Measurements from ENCODE around the gene NFU1. TPM values are rescaled to one million over a fixed set of nuclear protein-coding genes. Genes with fewer than 3 reads are reported as not detected.

NFU1 gene
- total and polyA plus RNA-seq, 2 of the 4 experiments (the other 2 are of a cell fraction): 24.0 to 32.4 TPM

DNA sequence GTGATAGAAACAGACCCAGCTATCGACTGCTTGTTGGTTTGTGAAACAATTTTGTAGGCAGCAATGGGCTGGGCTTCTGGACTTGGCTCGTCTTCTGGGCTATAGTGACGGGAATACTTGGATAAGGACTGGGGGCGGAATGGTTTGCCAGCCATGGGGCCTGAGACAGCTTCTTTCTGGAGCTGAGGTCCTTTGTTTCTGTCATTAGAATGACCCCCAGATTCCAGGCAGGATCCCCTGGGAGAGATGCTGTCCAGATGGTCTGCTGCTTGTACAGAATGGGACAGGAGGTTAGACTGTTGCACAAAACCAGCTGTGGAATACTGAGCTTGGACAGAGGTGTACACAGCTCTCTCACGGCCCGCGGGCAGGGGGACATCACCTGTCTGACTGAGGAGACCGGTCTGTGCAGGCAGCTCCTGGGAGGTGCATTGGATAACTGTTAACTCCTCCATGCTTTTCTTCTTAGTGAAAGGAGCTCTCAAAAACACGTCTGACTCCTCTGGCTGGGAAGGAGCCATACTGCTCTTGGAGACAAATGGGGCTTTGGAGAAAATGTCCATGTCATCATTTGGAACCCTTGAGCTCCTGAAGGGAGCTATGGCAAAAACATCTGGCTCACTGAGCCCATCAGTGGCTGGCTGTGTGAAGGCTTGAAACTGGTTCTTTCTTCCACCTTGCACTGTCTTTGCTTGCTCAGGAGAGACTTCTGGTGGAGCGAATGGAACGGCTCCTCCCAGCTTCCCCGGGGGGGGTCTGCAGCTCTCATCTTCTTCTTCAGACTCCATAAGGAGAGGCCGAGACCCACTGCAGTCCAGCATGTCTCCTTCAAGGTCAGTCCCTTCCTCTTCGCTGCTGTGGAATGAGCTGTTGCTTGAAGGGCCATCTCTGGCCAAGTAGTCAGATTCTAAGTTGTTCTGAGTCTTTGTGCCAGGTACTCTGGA lies 28.6 kb upstream of the NFU1 start:
- Histone ChIP-seq H4K20me1 (ENCODE audit: insufficient read depth, low read length) (no peaks in the 10 kb centered on the region; the same call in 1 of the 2 replicates), H3K4me1 (ENCODE audit: control insufficient read depth, insufficient read depth, low read length) (no peaks in the 10 kb centered on the region), H2BK120ac (ENCODE audit: low read depth, low read length) (no peak overlapping the region), H3K4ac (ENCODE audit: low read depth, low read length) (no peak overlapping the region), H3K27me3 (ENCODE audit: control insufficient read depth, insufficient read depth, low read length) (no peaks in the 10 kb centered on the region), H3K4me3 (ENCODE audit: insufficient read depth, low read depth, low read length) (no peak overlapping the region), H2AFZ (replicated peaks; ENCODE audit: low read length, poor library complexity) (no peak overlapping the region), H3K27ac (ENCODE audit: insufficient read depth, low read length) (no peak overlapping the region), H3K18ac (ENCODE audit: low read depth, low read length) (no peak overlapping the region), H3K14ac (replicated peaks; ENCODE audit: low read depth, low read length) (no peak overlapping the region), H2BK5ac (ENCODE audit: low read depth, low read length, poor library complexity, severe bottlenecking) (no peak overlapping the region), H4K5ac (ENCODE audit: low read depth, low read length) (no peak overlapping the region), H2BK15ac (ENCODE audit: low read depth, low read length) (no peak overlapping the region), H3K9me3 (ENCODE audit: control insufficient read depth, insufficient read depth, low read length) (no peaks in the 10 kb centered on the region), H2AK5ac (ENCODE audit: low read depth, low read length) (no peak overlapping the region), H3K23ac (ENCODE audit: low read depth, low read length) (no peak overlapping the region), H2AK9ac (replicated peaks; ENCODE audit: low read depth, low read length, poor library complexity) (no peak overlapping the region), H3K56ac (ENCODE audit: extremely low read depth, insufficient read depth, low read length) (no peak overlapping the region), H3K79me1 (ENCODE audit: low read depth in 1 of 2, low read length in 2 of 2) (peaks cover 8 to 28% of the 10 kb centered on the region in 2 experiments), H3K4me2 (ENCODE audit: low read depth, low read length) (no peak overlapping the region), H3K36me3 (ENCODE audit: control insufficient read depth, insufficient read depth, low read length) (peaks cover 20% of the 10 kb centered on the region), H4K8ac (ENCODE audit: low read depth in 2 of 2, low read length in 2 of 2) (no peak overlapping the region), H4K91ac (ENCODE audit: insufficient read depth, low read depth, low read length) (no peak overlapping the region), H2BK20ac (ENCODE audit: low read depth, low read length) (no peak overlapping the region), H3K9ac (ENCODE audit: low read depth, low read length) (no peak overlapping the region), H3K9me1 (ENCODE audit: insufficient read depth, low read length) (peaks cover 7% of the 10 kb centered on the region)
- dilution Hi-C loops (cut with HindIII; ENCODE audit: low sequenced_read_pairs, unreplicated experiment) (no loop called here), in situ Hi-C loops (cut with MboI; ENCODE audit: low sequenced_read_pairs) (no loop called here), intact Hi-C loops (cut with micrococcal nuclease) (no loop called here)
- no peak for TF ChIP-seq SMC3 (IDR thresholded peaks at IDR 0.05; ENCODE audit: low read depth, low read length)
- TF ChIP-seq MXI1 (IDR thresholded peaks at IDR 0.05; ENCODE audit: borderline replicate concordance, low read depth, low read length): no peak
- TF ChIP-seq RFX5 (IDR thresholded peaks at IDR 0.05; ENCODE audit: low read depth, low read length): no peak
- TF ChIP-seq, protein P1, sequence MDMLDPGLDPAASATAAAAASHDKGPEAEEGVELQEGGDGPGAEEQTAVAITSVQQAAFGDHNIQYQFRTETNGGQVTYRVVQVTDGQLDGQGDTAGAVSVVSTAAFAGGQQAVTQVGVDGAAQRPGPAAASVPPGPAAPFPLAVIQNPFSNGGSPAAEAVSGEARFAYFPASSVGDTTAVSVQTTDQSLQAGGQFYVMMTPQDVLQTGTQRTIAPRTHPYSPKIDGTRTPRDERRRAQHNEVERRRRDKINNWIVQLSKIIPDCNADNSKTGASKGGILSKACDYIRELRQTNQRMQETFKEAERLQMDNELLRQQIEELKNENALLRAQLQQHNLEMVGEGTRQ (IDR thresholded peaks at IDR 0.05; ENCODE audit: low read depth, low read length): no peak
- TF ChIP-seq CEBPB (IDR thresholded peaks at IDR 0.05; ENCODE audit: low read depth, low read length): no peak
- no peak for TF ChIP-seq BHLHE40 (IDR thresholded peaks at IDR 0.05; ENCODE audit: low read depth, low read length)
- no peak for TF ChIP-seq RAD21 (IDR thresholded peaks at IDR 0.05; ENCODE audit: low read length)
- no peak for TF ChIP-seq FOS (IDR thresholded peaks at IDR 0.05; ENCODE audit: low read depth, low read length)
- TF ChIP-seq RCOR1 (IDR thresholded peaks at IDR 0.05; ENCODE audit: insufficient replicate concordance, low read length): no peak
- TF ChIP-seq CHD1 (IDR thresholded peaks at IDR 0.05; ENCODE audit: low read depth, low read length): no peak
- TF ChIP-seq, protein P2, sequence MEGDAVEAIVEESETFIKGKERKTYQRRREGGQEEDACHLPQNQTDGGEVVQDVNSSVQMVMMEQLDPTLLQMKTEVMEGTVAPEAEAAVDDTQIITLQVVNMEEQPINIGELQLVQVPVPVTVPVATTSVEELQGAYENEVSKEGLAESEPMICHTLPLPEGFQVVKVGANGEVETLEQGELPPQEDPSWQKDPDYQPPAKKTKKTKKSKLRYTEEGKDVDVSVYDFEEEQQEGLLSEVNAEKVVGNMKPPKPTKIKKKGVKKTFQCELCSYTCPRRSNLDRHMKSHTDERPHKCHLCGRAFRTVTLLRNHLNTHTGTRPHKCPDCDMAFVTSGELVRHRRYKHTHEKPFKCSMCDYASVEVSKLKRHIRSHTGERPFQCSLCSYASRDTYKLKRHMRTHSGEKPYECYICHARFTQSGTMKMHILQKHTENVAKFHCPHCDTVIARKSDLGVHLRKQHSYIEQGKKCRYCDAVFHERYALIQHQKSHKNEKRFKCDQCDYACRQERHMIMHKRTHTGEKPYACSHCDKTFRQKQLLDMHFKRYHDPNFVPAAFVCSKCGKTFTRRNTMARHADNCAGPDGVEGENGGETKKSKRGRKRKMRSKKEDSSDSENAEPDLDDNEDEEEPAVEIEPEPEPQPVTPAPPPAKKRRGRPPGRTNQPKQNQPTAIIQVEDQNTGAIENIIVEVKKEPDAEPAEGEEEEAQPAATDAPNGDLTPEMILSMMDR (conservative IDR thresholded peaks at IDR 0.05; ENCODE audit: low read depth, low read length): no peak
- no peak for TF ChIP-seq MAFK (IDR thresholded peaks at IDR 0.05; ENCODE audit: low read depth, low read length)
- ChIA-PET CTCF (no interaction called here), POLR2A (ENCODE audit: unreplicated experiment) (no interaction called here)
- DNase-seq: no peak
- BruUV-seq (replicated peaks): TSS peak; percentile 5
- 100% methylated on average over 1 of the region's 14 CpGs; no CpG with 5 or more reads in 1 of the 2 experiments for WGBS, 2 experiments (ENCODE audit: extremely low coverage in 2 of 2, insufficient read length in 1 of 2)
- no peak for ATAC-seq (ENCODE audit: low read depth)
